Measurements from ENCODE around the gene NLRC4. TPM values are rescaled to one million over a fixed set of nuclear protein-coding genes. Genes with fewer than 3 reads are reported as not detected.

NLRC4 gene
- total and polyA plus RNA-seq, 9 of the 15 experiments (the other 6 are each of a cell fraction or from before 2014, with no cell fraction given) = 0.03 to 0.18 (median 0.06) TPM; not detected in 2

DNA sequence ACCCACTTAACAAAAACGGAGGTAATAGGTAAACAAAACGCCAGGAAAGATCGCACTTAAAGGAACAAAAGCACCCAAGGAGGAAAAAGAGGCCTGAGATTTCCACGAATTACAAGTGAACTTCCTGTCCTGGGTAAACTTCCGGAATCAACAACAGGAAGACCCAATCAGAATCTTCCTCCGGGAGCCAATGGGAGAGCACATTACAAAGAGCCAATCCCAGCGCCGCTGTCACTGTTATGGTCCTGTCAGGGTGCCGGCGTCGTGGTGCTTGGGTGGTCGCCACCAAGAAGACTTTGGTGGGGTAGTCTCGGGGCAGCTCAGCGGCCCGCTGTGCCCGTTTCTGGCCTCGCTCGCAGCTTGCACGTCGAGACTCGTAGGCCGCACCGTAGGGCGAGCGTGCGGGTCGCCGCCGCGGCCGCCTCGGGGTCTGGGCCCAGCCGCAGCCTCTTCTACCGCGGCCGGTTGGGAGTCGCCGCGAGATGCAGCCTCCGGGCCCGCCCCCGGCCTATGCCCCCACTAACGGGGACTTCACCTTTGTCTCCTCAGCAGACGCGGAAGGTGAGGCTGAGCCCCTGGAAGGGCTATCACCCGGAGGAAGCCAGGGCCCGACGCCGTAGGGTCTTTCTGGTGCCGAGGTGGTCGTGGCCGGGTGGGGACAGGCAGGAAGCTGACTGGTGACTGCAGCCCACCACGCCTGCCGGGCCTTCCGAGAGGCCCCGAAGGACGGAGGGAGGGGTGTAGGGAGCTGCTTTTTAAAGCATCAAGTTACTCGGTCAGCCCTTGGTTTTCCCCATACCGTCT lies 13.2 kb upstream of the NLRC4 start, which contains the start of gene YIPF4:
TSS of gene YIPF4 (plus strand) at position 231 of the 804 bp plus-strand sequence. CDS start at position 483, 252 bp downstream.
- 1% methylated on average over 58 of the region's 59 CpGs for WGBS (ENCODE audit: insufficient coverage, low coverage, missing lambda C conversion rate)
- Histone ChIP-seq H3K27me3 (ENCODE audit: control insufficient read depth in 2 of 2, insufficient read depth in 2 of 2, low read length in 2 of 2) (no peaks in the 10 kb centered on the region), H3K79me2 (ENCODE audit: control insufficient read depth, insufficient read depth, low read length) (peaks cover 25% of the 10 kb centered on the region), H3K27ac (ENCODE audit: extremely low read depth, low read depth, low read length) (peak within 1 kb of the TSS; percentile 87), H3K4me1 (replicated peaks in 1 of 2; ENCODE audit: control insufficient read depth in 2 of 2, insufficient read depth in 2 of 2, low read length in 2 of 2) (peaks cover 11 to 14% of the 10 kb centered on the region in 2 experiments; a peak in 4 of 5 replicates), H3K9me1 (ENCODE audit: control insufficient read depth, insufficient read depth, low read length) (no peaks in the 10 kb centered on the region), H2AFZ (ENCODE audit: low read depth, low read length) (peak within 1 kb of the TSS; percentile 86), H3K9ac (ENCODE audit: insufficient read depth in 1 of 2, low read depth in 2 of 2, low read length in 2 of 2) (peak within 1 kb of the TSS; percentile 93 to 96), H3K4me2 (ENCODE audit: insufficient read depth, low read length) (peak within 1 kb of the TSS; percentile 87), H3K36me3 (ENCODE audit: control insufficient read depth, insufficient read depth, low read length) (peaks cover 10% of the 10 kb centered on the region; the same call in 1 of the 3 replicates), H3K4me3 (peak within 1 kb of the TSS; percentile 98), H4K20me1 (replicated peaks; ENCODE audit: control insufficient read depth, insufficient read depth, low read length) (no peaks in the 10 kb centered on the region), H3K9me3 (replicated peaks; ENCODE audit: control insufficient read depth, insufficient read depth, low read depth, low read length) (no peaks in the 10 kb centered on the region)
- ChIA-PET POLR2A (interaction anchor here (0.5 to 1.4 kb wide), 4 partner anchors 10 to 88 kb away, joined by 3 to 5 read pairs (median 4); no protein-coding TSS in a partner anchor), CTCF (ENCODE audit: low intra/inter-chr PET ratio) (no interaction called here)
- intact Hi-C loops (cut with micrococcal nuclease) = loop anchor here (5.0 kb wide), 1 partner anchor 211 kb away; no protein-coding TSS in a partner anchor
- FAIRE-seq (peak; percentile 97), ATAC-seq (peak; percentile 97), DNase-seq (ENCODE audit: extremely low read depth in 1 of 4, low spot score in 3 of 4) (peak; percentile 94 to 100 (median 99))
- in situ Hi-C loops (cut with MboI) = no loop called here
- BruUV-seq (replicated peaks) = TSS peak; percentile 58
- peak; percentile 62; the same call in 1 of the 2 replicates for TF ChIP-seq CC2D1A (IDR thresholded peaks at IDR 0.05)
- TF ChIP-seq, protein P1, sequence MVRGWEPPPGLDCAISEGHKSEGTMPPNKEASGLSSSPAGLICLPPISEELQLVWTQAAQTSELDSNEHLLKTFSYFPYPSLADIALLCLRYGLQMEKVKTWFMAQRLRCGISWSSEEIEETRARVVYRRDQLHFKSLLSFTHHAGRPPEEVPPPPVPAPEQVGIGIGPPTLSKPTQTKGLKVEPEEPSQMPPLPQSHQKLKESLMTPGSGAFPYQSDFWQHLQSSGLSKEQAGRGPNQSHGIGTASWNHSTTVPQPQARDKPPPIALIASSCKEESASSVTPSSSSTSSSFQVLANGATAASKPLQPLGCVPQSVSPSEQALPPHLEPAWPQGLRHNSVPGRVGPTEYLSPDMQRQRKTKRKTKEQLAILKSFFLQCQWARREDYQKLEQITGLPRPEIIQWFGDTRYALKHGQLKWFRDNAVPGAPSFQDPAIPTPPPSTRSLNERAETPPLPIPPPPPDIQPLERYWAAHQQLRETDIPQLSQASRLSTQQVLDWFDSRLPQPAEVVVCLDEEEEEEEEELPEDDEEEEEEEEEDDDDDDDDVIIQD (CRISPR knock-in tag; IDR thresholded peaks at IDR 0.05) = no peak
- TF ChIP-seq ZBTB1 (CRISPR knock-in tag; IDR thresholded peaks at IDR 0.05; ENCODE audit: borderline replicate concordance, low read depth) = no peak; the same call in 1 of the 2 replicates
- peak in 1 of 2 experiments; percentile 51; a peak in 1 of 4 replicates for TF ChIP-seq TEAD1 (CRISPR knock-in tag; IDR thresholded peaks at IDR 0.05)
- peak; percentile 82 for TF ChIP-seq POLR2H (tag; IDR thresholded peaks at IDR 0.05; ENCODE audit: low read depth)
- peak; percentile 93 for TF ChIP-seq SIN3B (IDR thresholded peaks at IDR 0.05; ENCODE audit: low read depth)
- TF ChIP-seq ZNF121 (CRISPR knock-in tag; conservative IDR thresholded peaks at IDR 0.05) = no peak
- TF ChIP-seq, protein P2, sequence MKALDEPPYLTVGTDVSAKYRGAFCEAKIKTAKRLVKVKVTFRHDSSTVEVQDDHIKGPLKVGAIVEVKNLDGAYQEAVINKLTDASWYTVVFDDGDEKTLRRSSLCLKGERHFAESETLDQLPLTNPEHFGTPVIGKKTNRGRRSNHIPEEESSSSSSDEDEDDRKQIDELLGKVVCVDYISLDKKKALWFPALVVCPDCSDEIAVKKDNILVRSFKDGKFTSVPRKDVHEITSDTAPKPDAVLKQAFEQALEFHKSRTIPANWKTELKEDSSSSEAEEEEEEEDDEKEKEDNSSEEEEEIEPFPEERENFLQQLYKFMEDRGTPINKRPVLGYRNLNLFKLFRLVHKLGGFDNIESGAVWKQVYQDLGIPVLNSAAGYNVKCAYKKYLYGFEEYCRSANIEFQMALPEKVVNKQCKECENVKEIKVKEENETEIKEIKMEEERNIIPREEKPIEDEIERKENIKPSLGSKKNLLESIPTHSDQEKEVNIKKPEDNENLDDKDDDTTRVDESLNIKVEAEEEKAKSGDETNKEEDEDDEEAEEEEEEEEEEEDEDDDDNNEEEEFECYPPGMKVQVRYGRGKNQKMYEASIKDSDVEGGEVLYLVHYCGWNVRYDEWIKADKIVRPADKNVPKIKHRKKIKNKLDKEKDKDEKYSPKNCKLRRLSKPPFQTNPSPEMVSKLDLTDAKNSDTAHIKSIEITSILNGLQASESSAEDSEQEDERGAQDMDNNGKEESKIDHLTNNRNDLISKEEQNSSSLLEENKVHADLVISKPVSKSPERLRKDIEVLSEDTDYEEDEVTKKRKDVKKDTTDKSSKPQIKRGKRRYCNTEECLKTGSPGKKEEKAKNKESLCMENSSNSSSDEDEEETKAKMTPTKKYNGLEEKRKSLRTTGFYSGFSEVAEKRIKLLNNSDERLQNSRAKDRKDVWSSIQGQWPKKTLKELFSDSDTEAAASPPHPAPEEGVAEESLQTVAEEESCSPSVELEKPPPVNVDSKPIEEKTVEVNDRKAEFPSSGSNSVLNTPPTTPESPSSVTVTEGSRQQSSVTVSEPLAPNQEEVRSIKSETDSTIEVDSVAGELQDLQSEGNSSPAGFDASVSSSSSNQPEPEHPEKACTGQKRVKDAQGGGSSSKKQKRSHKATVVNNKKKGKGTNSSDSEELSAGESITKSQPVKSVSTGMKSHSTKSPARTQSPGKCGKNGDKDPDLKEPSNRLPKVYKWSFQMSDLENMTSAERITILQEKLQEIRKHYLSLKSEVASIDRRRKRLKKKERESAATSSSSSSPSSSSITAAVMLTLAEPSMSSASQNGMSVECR (CRISPR knock-in tag; IDR thresholded peaks at IDR 0.05) = peak; percentile 84; the same call in 1 of the 2 replicates
- TF ChIP-seq GABPB1 (CRISPR knock-in tag; IDR thresholded peaks at IDR 0.05) = peak; percentile 84
- TF ChIP-seq ZNF41 (CRISPR knock-in tag; conservative IDR thresholded peaks at IDR 0.05) = no peak
- peak; percentile 63 for TF ChIP-seq HCFC1 (IDR thresholded peaks at IDR 0.05; ENCODE audit: low read depth, low read length)
- TF ChIP-seq PHF20 (IDR thresholded peaks at IDR 0.05; ENCODE audit: partially characterized antibody) = peak; percentile 100
- no peak for TF ChIP-seq TRIM28 (IDR thresholded peaks at IDR 0.05)
- TF ChIP-seq HIVEP1 (CRISPR knock-in tag; IDR thresholded peaks at IDR 0.05) = no peak
- 0 out of 2 replicates have a peak, but pooled peaks have one; percentile 21 for TF ChIP-seq FOXM1 (IDR thresholded peaks at IDR 0.05; ENCODE audit: low read depth)
- peak; percentile 78; the same call in 1 of the 2 replicates for TF ChIP-seq FOXM1 (CRISPR knock-in tag; IDR thresholded peaks at IDR 0.05; ENCODE audit: low read depth)
- TF ChIP-seq SMAD3 (CRISPR knock-in tag; conservative IDR thresholded peaks at IDR 0.05) = no peak
